NCI-H187 treated with DMSO at 0.1 percent for 48 hours (cell line): ENCODE measurements around the gene CTTN.
"Not testable (repeated sequence)": the region's sequence is repeated elsewhere in the genome, so short reads cannot be mapped to it uniquely, and the experiment has no call there.

Source experiments
- DNase-seq: peaks from one replicate; lab custom pipeline; 2025; lab: John Stamatoyannopoulos, UW

The CTTN gene

GRCh38 chr11:70429428-70429705 lies 31.0 kb downstream of the CTTN start:
- no peak for DNase-seq

DNA sequence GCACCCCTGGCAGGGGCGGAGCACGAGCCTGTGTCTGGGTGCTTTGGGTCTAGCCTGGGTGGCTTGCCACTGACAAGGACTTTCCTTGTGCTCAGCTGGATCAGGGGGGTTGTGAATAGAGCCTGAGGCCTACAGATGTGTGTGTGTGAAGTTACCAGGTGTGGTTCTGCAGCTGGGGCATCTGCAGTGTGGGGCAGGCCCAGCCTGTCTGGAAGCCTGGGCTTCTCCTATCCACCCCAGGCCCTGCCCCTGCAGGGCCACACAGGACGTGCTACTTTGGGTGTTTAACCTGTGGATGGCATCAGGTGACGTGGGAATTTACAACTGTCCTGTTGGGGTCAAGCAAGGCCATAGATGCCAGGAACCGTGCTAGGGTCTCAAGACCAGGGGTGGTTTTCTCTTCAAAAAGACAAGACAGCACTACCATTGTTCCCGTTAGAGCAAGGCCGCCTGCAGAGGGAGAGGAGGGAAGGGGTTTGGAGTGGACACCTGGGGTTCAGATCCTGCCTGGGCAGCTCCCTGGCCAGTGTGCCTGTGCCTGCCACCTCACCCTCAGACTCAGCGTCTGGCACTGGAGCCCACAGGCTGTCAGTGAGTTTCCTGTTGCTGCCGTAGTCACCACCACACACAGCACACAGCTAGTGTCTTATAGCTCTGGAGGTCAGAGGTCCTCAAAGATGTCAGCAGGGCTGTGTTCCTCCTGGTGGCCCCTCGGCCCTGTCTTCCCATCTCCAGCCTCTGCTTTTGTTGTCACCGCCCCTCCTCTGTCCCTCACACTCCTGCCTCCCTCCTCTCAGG lies 31.6 kb downstream of the CTTN start:
- DNase-seq = no peak

- DNase-seq = no peak
Observed at GRCh38 chr11:70430671-70431574, 32.6 kb downstream of the CTTN start.

DNA sequence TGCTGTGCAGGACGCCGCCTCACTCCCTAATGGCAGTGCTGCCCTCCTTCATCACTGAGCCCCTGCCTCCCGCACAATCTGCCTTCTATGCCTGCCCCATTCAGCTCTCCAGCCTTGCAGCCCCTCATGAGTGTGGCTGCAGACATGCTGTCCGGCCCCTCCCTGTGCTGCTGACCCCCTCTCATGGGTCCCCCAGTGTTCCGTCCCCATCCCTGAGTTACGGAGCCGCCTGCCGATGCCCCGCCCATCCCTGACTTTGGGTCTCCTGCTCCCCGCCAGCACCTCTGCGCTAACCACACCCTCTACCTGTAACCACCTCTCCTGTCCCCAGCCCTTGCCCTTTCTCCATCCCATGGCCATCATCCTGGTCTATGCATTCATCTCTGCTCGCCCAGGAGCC lies 33.3 kb downstream of the CTTN start:
- DNase-seq = no peak

DNA sequence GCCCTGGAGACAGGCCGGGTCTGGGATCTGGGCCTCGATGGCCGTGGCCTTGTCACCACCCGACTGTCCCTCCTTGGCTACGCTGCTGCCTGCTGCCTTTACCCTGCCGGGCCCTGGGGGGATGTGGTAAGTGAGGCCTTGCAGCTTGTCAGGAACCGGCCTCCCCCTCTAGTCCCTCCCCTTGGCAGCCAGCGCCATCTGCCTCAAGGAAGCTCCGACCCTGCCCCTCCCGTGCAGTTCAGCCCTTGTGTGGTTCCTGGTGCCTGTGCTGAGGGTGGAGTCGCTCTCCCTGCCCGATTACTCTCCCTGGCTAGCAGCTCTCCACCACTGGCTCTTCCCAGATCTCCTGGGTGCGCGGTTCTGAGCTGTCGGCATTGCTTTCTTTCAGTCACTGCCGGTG lies 33.7 kb downstream of the CTTN start:
- DNase-seq = no peak

- DNase-seq = no peak
Observed at GRCh38 chr11:70432580-70432979, 34.3 kb downstream of the CTTN start.

GRCh38 chr11:70433038-70433437 lies 34.7 kb downstream of the CTTN start:
- no peak for DNase-seq

DNA sequence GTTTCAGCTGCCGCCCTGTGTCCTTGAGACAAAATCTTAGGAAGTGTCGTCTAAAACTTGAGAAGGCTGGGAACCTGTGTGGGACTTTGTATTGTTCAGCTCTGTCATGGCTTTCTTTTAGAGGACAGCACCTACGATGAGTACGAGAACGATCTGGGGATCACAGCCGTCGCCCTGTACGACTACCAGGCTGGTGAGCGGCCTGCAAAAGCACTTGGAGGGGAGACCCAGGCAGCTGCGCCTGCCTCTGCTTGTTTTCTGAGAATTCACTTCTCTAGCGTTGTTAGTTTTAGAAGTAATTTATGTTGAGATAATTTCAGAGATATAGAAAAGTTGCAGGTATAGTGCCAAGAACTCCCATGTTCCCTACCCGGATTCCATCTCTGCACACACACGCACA lies 35.2 kb downstream of the CTTN start:
- no peak for DNase-seq

DNA sequence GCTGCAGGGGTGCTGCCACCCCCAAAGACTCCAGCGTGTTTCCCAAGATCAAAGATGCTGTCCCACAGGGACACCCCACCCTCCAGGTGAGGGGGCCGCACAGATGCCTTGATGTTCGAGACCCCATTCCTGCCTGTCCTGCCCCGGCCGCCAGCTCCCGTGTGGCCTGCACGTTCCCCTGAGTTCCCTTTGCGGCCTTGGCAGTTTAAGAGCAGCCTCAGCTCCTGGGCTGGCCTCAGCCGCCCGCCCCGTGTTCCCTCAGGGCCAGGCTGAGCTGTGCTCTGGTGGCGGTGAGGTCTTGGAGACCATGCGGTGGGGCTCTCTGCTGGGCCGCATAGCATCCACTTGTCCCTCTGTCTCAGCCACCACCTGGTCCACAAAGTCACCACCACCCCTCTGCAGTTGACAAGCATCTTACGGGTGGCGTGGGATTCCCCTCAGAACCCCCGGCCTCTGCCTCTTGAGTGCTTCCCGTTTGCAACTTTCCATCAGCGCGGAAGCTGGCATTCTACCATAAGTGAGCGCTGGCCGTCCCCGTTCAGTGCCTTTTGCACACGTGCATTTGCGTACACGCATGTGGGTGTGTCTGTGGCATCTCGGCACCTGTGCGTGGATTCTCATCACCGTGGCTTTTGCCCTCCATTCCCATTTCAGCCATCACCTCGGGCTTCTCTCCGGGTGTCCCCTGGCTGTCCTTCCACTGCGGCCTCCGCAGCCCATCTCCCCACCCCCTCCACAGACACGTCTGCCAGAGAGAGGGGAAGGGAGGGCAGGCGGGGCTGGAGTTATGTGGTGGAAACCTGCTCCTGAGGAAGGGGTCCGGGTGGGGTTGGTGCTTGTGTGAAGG lies 35.9 kb downstream of the CTTN start:
- DNase-seq = no peak

DNA sequence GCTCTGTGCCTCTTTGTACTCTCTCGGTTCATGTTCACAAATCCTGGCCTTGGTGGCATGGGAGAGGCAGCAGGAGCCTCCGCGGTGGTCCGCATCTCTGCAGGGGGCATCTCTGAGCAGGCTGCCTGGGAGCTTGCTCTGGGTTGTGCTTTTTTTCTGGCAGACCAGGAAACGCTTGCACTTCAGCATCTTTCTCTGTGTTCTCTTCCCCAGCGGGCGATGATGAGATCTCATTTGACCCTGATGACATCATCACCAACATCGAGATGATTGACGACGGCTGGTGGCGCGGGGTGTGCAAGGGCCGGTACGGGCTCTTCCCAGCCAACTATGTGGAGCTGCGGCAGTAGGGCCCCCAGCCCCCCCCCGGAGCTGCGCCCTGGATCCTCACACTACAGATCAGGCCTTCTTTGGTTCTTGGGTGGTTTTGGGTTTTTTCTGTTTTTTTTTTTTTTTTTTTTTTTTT lies 36.5 kb downstream of the CTTN start:
- DNase-seq = no peak

DNA sequence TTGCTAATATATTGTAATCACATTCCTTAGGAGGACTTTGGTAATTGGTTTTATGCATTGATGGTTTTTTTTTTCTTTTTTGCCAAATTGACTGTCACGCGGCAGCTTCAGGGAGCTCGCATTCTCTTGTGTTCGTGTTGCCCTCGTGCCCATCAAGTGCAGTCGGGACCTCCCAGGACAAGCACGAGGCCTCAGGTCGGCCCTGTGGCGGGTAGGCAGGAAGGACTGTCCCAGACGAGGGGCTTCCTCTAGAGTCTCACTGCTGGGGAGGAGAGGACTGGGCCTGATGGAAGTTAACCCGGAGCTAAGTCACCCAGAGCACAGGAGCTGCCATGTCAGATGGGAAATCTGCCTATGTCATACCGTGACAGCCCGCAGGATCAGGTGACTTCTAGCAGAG lies 37.0 kb downstream of the CTTN start:
- no peak for DNase-seq

DNA sequence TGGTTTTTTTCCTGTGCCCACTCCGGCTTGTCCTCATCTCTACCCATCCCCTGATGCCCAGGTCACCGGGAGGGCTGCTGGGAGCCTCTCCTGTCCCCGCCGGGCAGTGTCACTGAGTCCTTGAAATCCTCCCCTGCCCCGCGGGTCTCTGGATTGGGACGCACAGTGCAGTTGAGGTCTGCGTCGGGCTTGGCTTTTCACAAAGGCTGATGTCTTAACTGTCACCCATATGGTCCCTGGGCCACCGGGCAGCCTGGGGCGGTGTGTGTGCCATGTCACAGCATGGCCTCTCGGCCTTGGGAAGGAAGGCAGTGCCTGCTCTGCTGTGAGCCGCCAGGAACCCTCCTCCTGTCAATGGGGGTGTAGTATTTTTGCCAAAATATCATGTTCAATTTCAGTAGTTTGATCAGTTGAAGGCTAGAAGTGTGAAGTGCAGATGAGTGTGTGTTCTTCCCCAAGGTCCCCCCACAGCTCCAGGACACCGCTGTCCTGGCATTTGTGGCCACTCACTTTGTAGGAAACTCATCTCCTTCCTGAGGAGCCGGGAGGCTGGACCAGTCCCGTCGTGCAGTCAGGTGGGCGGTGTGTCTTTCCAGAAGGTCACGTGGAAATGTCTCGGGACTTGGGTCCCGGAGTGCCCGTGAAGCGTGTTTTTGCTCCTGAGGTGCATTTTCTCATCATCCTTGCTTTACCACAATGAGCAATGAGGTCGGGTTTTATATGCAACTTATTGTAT lies 37.6 kb downstream of the CTTN start:
- no peak for DNase-seq

DNA sequence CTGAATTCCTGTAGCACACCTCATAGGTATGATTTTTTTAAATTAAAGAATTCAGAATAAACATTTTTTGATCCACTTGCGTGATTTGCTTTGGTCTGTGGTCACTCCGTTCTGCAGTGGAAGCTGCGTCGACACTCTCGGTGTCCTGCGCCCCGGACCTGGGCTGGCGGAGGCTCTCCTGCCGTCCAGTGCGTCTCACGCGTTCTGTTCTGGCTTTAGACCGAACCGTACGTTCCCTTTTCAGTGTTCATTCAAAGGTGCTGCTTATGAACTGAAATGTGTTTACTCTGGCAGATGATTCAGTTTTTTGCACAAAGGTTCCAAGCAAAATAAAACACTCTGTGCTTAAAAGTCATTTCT lies 38.2 kb downstream of the CTTN start:
- DNase-seq = no peak

DNA sequence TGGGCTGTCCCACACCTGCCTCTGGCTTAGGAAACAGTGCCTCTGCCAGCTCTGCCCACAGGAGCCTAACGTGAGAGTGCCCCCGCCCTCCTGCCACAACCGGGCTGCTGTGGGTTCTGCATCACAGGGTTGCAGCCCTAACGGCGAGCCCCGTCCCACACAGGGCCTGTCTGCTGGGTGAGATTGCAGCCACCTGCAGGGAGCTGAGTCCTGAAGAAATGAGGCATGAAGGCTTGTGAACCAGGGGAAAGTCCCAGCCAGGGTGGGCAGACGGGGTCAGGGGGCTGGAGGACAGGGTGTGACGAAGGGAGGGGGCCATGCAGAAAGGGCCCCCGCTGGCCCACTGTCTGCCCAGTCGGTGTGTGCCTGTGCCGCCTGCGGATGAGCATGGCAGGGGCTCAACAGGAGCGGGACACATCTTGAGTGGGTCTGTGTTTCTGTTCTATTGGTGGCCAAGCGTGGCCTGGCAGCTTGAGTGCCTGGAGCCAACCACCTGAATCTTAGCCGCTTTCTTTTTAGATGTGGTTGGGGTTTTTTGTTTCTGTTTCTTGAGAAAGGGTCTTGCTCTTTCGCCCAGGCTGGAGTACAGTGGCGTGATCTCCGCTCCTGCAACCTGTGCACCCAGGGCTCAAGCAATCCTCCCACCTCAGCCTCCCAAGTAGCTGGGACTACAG lies 38.9 kb downstream of the CTTN start:
- DNase-seq = no peak

DNA sequence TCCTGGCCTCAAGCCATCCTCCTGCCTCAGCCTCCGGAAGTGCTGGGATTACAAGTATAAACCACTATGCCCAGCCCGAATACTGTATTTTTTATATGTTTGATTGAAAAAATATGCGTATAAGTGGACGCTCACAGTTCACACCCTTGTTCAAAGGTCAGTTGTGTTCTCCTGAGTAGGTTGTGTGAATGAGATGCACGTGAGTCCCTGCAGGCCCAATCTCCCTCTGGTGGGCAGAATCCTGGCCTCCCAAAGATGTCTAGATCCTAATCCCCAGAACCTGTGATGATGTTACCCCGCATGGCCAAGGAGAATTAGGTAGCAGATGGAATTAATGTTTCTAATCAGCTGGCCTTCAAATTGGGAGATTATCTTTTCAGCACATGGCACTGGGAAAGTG lies 41.9 kb downstream of the CTTN start:
- no peak for DNase-seq

DNA sequence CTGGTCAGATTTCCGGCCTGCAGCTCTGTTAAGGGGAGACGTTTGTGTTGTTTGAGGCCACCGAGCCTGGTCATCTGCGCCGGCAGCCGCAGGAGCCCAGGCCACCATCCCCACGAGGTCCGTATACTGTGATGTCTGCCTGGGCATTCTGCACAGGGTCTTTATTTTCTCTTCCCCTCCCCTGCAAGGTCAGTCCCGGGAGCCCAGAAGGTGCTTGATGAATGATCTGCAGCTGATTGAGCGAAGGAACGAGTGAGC lies 45.4 kb downstream of the CTTN start:
- DNase-seq = no peak

GRCh38 chr11:70445091-70445490 lies 46.8 kb downstream of the CTTN start:
- no peak for DNase-seq

DNA sequence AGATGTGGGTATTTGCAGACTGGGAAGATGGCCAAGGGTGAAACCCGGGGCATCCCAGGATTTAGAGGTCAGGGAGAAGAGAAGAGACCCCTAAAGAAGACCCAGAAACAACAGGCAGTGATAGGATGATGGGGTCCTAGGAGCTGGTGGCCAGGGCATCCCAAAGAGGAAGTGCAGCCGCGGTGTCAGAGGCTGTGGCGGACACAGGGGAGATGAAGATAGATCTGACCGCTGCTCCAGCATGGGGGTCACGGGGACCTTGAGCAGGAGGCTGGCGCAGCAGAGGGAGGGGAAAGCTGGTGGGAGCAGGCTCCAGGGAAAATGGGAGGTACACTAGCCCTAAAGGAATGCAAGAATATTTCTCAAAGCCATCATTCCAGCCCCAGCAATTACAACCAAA lies 47.3 kb downstream of the CTTN start:
- no peak for DNase-seq

DNA sequence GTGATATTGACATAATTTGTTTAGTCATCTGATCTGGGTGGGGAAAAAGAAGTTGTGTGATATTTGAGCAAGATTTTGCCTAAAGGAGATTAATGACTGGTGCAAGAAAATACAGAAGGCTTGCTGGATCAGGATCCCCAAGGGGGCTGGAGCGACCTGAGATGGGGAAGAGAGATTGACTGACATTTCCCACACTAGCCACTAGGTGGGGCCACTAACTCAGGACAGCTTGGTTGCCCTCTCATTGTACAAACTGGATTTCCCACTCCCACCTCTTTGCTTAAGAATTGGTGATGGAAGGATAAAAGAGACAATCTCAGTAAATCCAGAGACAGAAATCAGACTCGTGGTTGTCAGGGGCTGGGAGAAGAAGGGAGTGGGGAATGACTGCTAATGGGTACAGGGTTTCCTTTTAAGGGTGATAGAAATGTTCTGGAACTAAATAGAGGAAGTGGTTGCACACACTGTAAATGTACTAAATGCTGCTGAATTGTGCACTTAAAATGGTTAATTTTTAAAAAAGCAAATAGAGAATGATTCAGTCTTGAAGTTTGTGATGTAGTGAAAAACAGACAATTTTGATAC lies 50.7 kb downstream of the CTTN start:
- no peak for DNase-seq

DNA sequence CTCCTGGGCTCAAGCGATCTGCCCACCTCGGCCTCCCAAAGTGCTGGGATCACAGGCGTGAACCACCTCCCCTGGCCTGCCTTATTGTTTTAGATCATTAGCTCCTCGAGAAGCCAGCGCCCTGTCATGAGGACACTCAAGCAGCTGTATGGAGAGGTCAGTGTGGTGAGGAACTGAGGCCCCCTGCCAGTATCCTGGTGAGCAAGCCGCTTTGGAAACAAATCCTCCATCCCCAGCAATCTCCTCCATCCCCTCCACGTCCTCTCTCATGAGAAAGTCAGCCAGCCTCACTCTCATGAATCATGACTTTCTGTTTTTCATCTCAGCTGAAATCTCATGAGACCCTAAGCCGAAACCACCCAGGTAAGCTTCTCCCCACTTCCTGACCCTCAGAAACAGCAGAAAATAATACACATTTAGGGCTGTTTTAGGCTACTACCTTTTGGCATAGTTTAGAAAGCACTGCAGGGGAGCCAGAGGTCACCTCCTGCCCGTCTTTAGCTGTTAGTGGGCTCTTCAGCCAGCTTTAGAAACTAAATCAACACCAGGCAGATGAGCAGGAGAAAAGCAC lies 56.0 kb downstream of the CTTN start:
- DNase-seq = no peak

DNA sequence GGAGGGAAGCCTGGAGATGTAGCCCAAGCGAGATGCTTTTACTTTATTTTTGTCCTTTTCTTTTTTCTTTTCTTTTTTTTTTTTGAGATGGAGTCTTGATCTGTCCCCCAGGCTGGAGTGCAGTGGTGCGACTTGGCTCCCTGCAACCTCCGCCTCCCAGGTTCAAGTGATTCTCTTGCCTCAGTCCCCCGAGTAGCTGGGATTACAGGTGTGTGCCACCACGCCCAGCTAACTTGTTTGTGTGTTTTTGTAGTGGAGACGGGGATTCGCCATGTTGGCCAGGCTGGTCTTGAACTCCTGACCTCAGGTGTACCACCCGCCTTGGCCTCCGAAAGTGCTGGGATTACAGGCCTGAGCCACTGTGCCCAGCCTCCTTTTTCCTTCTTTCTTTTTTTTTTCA lies 56.5 kb downstream of the CTTN start:
- DNase-seq = not testable (repeated sequence)
